Epithelial cell of prostate (primary cell): ENCODE measurements around the gene METTL25B.
A peak's percentile ranks its signal among the peaks of the same experiment; 100 is the strongest.

Experiments used
- DNase-seq: peaks from one replicate; pipeline ENCODE4 v3.0.0-alpha.2; 2011; ENCODE audit warnings: low read depth, low spot score
- H3K27ac ChIP-seq: fragments of 450-650 bp; 2 replicates; pipeline ENCODE4 v1.5.1; 2017; ENCODE audit warnings: mild to moderate bottlenecking

METTL25B gene

DNA sequence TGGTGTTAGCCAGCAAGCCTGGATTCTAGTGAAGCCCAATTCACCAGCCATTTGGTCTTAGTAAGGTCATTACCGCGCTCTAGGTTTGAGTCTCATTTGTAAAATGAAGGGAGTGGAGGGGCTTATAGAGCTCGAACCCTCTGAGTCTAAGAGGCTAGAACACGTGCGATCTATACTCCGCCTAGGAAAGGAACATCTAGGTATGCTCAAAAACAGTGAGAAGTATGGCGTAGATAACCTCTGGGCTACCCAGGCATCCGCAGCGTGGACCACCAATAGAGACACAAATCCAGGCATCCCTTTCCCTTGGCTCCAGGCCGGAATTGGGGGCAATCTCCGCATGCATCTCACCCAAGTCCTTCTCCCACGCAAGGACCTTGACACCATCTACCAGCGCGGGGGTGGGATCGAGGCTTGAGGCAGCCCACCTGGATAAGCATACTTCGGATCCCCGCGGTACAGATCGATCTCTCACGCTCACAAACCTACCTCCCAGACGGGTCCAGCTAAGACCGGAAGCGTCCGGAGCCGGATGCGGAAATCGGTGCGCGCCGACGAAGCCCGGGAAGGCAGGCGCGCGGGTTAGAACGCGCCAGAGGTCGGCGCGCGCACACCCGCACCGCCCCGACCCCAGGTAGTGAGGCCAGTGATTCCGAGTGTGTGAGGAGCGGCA lies at the start of gene METTL25B:
Gene METTL25B, plus strand, starts transcription at position 544 of the 673 bp plus-strand sequence. CDS start 636 bp downstream, outside the sequence.
- peak within 1 kb of the TSS; percentile 85 for H3K27ac ChIP-seq
- DNase-seq, result peak; percentile 33

DNA sequence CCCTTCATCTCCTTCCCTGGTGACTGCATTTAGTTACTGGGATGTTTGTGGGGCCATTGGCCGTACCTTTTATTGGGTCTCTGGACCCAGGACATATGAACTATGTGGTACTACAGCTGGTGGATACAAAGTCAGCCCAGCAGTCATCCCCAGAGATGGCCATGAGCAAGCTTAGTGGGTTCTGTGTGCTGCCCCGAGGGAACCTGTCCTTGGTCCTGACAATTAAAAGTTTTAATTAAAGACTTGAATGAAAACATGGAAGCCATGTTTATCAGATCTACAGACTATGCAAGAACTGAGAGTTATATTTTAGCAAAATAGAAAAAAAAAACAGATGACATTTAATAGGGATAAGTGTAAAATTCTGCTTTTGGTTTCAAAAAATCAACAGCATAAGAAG lies 48.2 kb upstream of the METTL25B start:
- no peak for DNase-seq
- H3K27ac ChIP-seq, result no peak overlapping the region

DNA sequence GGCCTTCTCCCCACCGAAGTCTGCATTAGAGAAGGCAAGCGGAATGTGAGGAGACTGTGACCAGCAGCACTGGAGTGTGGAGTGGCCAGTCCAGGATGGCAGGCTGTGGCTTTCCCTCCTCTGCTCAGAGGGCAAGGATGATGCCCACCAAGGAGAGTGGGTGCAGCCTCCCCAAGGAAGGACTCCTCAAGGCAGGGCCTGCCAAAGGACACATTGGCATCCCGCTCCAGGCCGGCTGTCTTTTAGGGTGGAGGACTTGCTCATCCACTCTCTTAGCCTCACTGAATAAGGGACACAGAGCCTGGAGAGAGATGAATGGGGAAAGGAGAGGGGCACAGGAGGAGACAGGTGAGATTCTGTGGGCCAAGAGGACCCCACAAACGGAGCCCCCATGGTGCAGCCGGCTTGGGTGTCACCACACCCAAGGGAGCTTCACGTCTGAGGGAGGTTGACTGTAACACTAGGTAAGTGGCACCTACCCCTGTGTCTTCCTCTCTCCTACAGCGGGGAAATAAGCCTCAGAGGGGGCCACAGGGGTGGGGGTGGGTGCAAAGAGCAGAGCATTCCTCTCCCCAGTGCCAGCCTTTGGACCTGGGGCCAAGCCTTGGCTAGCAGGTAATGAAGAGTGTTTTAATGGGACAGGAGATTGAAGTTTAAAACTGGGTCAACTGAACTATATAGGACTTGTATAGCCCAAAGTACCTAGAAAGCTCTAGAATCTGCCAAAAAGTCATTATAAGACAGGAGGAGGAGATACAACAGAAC lies 46.9 kb upstream of the METTL25B start:
- H3K27ac ChIP-seq, result no peak overlapping the region
- DNase-seq, result no peak

DNA sequence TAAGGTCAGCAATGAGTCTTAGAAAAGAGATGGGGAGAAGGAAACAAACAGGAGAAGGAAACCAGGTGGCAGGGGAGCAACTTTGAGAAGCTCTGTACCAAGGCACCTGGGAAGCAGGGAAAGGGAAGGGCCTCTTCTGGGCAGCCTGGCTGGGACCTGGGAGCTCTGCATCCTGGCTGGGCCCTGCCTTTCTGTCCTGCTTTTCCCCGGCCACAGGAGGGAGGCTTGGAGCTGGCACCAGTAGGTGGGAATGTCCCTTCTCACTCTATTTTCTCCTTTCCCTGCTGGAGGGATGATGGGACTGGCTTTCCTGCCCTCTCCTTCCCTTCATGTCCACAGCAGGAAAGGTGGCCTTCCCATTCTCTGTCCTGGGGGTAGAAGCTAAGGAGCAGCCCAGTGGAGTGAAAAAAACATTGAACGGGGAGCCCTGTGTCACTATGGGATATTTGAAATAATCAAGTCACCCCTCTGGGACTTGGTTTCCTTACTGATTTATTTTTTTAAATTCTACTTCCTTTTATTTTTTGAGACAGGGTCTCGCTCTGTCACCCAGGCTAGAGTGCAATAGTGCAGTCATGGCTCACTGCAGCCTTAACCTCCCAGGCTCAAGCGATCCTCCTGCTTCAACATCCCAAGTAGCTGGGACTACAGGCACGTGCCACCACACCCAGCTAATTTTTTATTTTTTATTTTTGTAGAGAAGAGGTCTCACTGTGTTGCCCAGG lies 45.9 kb upstream of the METTL25B start:
- H3K27ac ChIP-seq, result no peak overlapping the region
- DNase-seq, result no peak

DNA sequence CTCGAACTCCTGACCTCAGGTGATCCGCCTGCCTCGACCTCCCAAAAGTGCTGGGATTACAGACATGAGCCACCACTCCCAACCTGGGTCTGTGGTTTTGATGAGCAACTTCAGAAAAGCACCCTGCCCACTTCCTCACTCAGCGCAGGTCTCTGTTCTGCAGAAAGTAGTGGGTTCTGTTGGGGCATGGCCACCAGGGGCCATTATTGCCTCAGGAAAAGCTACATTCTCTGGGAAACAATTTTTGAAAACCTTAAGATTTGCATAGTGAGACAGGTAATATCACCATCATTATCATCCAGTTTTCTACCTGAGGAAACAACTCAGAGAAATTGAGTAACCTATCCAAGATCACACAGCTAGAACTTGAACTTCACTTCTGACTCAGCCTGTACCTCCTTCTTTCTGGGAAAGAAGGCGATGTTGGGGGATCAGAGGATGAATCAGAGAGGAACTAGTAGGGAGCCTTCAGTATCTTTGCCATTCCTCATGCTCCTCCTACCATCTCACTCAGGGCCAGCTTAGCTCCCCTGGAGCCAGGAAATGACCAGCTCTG lies 44.0 kb upstream of the METTL25B start:
- DNase-seq, result no peak

DNA sequence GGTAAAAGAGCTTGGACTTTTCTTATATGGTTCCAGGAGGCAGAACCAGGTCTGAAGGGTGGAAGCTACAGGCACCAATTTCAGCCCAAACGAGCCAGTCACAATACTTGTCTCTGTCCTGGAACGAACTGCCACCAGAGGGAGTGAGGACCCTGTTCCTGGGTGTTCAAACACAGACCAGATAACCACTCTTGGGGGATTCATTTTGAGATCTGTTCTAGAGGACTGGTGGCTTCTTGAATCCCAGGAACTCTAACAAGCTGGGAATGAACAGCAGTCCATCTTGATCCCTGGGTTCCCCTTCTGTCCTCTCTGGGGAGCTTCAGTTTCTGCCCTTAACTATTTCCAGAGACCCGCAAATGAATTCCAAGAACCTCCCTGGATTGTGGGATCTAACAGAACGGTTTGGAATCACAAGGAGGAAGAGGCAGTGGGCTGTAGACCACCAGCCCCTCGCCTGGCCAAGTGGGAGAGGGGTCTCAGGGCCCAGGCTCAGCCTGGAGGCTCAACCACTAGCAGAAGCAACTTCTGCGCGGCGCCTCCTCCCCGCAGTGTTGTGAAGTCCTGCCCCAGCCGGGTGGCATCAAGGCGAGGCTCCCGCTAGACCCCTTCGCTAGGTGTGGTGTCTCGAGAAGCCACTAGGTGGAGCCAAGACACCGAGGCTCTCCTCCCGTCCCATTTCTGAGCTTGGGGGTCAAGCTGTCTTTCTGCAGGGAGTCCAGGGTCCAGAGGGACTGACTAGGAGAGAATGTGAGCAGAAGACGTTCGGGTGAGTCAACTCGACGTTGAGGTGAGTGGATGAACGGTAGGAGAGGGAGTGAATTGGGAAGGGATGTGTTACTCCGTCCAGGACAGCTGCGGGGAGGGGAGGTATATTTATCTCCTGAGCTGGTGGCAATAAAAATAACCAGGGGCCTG lies 39.0 kb upstream of the METTL25B start:
- no peak for DNase-seq
- H3K27ac ChIP-seq, result no peak overlapping the region

More for the DNA sequence above, 44.0 kb upstream of the METTL25B start:
- peak overlapping the region; percentile 81 for H3K27ac ChIP-seq

DNA sequence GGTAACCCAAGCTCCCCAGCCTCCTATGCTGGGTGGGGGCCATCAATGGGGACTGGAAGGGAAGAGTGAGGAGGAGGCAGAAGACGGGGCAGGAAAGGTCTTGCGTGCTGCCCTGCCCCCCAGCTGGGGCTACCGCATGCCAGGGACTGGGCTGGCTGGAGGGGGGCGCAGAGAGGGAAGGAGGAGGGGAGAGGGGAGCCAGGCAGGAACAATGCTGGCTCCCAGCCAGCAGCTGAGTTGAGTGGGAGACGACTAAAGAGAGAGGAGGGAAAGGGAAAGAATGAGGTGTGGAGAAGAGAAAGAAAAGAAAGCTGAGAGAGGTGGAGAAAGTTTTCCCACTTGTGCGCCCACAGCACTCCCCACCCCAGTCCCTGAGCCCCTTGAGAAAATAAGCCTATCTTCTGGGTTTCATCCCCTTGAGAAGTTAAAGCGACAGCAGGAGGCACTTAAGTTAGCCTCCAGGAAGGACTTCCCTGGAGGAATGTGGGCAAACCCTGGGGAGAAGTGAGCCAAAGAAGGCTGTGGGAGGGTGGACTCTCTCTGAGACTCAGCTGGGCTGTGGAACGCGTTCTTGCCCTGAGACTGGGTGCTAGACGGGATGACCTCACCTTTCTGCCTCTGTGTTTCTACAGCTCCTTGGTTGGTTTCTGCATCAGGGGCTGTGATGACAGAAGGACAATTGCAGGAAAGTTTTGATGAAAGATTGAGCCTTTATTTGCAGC lies 38.2 kb upstream of the METTL25B start:
- no peak for DNase-seq
- peak overlapping the region; percentile 70 for H3K27ac ChIP-seq

DNA sequence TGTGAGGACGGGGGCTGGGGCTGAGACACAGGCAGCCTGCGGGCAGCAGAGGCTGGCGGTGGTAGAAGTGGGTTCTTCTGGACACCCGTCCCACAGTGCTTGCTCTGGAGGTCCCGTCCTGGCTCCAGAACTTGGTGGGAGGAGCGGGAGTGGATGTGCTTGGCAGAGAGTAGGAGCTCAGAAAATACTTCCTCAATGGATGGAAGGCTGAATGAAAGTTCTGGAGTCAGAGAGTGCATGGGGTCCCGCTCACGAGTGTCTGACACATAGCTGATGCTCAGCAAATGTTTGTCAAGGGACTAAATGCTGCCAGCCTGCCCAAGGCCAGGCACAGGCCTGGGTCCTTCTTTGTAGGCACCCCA lies 37.6 kb upstream of the METTL25B start:
- peak overlapping the region; percentile 70 for H3K27ac ChIP-seq
- no peak for DNase-seq

DNA sequence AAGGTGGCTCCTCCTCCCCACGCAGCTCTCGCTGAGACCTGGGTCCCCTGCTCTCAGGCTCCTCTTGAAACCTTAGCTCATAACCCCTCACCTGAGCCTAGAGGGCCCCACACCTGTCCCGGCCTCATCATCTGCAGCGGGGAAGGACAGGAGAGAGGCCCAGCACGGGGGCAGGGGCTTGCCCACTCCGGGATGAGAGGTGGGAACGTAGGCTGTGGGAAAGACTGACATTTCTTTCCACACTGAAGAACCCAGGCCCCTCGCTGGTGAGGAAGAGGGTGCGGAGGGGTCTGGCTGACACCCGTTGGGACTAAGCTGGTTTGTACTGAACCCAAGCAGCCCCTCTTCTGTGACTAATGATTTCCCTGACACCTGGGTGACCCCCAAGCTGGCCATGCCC lies 37.1 kb upstream of the METTL25B start:
- no peak for DNase-seq
- H3K27ac ChIP-seq, result peak overlapping the region; percentile 70

DNA sequence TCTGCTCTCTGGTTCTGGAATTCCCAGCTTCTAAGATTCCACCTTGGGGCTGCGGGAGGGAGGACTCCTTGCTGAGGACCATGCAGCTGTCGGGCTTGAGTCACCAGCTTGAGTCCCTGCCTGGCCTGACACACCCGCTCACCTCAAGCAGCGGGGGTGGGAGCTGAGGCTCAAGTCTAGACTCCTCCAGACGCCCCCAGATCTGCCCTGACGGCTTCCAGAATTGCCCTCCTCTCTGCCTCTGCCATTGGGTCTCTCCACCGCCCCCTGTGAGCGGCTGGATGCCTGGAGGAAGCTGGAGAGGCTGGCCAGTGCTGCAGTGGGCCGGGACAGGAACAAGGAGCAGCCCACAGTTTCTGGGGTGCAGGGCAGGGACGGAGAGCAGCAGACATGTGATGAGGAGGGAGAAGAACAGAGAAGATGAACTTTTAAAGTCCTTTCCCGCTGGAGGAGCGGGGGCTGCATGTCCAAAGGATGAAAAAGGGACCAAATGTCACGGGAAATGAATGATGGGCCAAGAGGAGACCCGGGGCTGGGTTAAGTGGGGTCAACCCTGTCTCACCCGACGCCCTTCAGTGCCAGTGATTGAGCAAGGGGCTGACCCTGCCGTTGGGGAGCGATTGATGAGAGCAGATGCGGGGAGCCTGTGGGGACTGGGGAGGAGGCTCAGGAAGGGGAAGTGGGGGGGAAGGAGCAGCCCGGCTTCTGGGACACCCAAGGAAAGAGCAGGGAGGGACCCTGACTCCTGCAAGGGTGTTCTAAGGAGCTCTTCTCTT lies 36.4 kb upstream of the METTL25B start:
- peak; percentile 84 for DNase-seq
- peak overlapping the region; percentile 70 for H3K27ac ChIP-seq

DNA sequence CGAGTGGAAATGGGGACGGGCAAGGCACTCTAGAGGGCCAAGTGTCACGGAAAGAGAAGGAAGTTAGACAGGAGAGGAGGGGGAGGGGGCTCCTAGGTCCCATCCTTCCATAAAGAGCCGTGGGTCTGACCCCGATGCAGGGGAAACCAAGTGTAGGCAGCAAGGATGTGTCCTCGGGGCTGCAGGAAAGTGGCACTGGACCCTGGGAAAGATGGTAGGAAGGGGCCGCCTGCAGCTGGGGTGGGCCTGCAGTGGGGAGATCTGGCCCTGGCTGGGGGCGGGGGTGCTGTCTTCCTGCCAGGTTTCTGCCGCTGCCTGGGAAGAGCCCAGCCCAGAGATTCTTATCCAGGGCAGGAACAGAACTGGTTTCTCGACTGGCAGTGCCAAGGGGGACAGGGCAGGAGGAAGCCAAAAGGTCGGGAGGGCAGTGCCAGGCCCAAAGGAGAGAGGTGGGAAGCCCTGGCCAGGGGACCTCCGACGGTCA lies 35.8 kb upstream of the METTL25B start:
- DNase-seq, result no peak
- peak overlapping the region; percentile 70 for H3K27ac ChIP-seq

DNA sequence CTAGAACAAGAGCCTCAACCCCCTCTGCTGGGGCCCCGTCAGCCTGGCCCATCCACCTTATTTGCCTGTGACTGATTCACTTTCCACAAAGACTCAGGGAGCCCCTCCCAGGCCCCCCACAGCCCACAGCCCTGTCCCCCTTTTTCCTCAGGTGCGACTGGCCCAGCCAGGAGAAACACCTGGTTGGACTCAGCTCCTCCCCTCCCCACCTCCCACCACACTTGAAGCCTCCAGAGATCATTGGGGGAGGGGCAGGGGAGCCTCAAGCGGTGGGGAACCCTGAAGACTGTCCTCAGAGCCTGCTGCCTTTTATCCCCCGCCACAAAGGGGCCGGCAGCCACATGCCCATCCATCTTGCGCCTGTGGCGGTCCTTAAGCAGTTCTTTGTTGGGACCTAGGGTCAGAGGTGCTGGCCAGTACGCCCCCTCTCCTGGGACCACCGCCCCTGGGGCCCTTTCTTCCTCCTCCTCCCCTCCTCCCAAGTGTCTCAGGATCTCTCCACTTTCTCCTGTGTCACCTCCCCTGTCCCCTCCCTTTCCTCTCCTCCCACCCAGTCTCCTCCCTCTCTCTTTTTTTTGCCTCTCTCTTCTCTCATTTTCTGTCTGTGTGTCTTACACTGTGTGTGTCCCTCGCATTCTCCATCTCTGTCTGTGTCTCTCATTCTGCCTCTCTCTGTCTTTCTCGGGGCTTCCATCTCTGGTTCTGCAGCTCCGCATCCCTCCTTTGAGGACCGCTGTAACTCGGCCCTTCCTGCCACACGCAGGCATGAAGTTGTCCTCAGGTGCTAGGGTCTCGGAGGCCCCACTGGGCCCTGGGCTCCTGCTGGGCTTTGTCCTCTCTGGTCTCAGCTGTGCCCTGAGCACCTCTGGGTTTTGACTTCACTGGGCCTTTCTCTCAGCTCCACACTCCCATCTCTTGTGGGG lies 35.1 kb upstream of the METTL25B start:
- DNase-seq, result no peak
- peak overlapping the region; percentile 70 for H3K27ac ChIP-seq

DNA sequence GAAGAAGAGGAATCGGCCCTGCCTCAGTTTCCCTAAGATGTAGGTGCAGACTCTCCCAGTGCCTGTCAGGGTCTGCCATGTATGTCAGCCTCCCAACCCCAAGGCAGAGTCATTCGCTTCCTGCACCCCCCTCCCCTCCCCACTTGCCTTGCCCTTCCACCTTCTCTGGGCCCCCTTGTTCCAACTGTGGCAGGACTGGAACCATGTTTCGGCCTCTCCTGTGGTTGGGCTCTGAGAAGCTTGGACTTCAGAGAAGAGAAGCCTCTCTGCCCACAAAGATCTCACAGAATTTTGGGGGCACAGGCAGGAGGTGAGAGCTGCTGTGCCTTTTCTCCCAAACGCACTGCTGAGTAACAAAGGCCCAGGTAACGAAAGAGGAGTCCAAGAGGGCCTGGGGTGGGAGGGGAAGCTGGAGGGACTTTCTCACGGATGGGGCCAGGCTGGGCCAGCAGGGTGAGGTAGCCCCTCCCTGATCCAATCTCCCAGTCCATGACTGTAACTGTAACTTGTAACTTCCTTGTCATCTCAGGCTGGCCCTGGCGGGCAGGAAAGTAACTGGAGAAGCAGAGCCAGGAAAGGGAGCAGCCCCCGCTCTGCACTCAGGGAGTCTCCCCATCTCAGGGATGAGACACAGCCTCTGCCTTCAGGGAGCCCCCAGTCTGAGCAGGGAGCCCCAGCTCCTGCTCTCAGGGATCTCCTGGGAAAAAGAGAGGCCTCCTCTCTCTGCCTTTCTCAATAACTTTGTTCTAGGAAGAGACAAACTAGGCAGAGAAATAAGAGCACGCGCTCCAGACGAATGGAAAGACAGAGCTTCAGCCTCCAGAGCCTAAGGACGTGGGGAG lies 34.2 kb upstream of the METTL25B start:
- peak overlapping the region; percentile 70 for H3K27ac ChIP-seq
- no peak for DNase-seq

DNA sequence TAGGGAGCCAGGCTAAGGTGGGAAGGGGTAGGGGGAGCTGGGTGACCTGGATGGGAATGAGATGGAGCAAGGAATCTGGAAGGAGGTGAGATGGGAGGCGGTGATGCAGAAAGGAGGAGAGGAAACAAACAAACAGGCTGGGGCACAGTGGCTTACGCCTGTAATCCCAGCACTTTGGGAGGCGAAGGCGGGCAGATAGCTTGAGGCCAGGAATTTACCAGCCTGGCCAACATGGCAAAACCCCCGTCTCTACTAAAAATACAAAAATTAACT lies 33.6 kb upstream of the METTL25B start:
- DNase-seq, result no peak
- H3K27ac ChIP-seq, result peak overlapping the region; percentile 70

DNA sequence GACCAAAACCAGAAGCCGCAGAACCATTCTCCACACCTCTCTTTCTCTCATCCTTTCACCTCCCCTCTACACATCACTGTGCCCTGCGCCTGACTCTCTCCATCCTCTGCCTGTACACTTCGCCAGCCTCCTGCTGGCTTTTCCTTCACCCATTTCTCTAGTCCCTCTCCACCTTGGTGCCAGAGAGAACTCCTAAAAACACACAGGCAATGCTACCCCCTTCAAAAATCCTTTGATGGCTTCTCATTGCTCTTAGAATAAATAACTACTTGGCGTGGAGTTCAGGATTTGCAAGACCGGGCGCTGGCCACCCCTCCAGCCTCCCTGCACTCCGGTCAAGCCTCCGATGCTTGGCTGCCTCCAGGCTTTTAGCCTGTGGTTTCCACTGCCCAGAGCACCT lies 31.5 kb upstream of the METTL25B start:
- no peak overlapping the region for H3K27ac ChIP-seq

DNA sequence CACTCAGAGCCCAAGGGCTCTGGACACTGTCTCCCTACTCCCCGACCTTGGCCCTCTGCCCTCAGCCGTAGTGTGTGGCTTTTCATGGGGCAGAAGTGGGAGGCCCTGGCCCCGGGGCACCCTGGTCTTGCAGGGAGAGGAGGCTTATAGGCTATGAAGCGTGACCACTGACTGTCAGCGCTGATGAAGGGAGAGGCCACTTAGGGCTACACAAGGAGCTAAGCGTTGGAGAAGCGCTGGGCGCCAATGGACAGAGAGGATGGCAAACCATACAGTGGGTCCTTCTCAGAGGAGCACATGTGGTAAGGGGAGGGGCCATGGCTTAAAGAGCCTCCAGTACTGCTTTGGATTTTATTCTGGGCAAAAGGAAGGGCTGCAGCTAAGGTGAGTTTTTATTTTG lies 30.8 kb upstream of the METTL25B start:
- H3K27ac ChIP-seq, result no peak overlapping the region
- DNase-seq, result no peak

More for the DNA sequence above, 31.5 kb upstream of the METTL25B start:
- DNase-seq, result no peak

DNA sequence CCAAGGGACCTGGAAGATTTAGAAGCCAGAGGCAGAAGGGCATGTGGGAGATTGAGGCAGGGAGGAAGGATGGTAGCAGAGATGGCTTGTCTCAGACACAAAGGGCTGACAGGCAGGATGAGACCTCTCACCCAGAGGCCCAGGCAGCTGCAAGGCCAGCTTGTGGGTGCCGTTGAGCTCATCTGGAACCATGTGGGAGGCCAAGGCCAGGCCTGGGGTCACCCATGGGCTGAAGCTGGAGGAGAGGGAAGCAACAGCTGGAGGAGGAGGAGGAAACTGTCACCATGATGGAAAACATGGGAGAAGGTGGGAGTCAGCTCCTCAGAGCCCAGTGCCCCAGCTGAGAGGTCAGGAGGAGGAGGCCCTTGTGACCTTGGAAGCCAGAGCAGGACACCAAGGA lies 29.3 kb upstream of the METTL25B start:
- DNase-seq, result no peak
- H3K27ac ChIP-seq, result no peak overlapping the region
